ENCODE measurements around the gene ABCG1.

Gene ABCG1

DNA sequence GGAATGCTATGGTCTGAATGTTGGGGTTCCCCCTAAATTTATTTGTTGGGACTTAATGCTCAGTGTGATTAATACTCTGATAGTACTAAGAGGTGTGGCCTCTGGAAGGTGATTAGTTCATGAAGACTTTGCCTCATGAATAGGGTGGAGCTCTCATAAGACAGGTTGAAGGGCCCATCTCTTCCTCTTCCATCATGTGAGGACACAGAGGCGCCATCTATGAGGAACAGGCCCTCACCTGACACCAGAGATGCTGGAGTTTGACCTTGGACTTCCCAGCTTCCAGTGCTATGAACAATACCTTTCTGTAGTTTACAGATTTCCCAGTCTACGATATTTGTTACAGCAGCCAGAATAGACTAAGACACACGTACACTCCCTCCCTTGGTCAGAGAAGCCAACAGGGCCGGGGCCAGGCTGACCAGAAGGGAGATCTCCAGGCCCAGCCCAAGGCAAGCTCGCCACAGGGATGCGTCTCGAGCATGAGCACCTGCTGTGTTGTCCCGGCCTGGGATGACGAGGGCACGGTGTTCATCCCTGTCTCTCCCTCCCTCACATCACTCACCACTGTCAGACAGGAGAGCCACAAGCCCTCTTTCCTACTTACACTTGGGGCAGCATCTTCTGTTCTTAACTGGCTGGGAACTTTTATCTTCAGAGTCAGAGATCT is 4.7 kb upstream of the ABCG1 start:
- no peak for DNase-seq (ENCODE audit: low spot score)
- in situ Hi-C loops (cut with MboI; ENCODE audit: low sequenced_read_pairs, unreplicated experiment) = no loop called here
- TF ChIP-seq, protein P1, sequence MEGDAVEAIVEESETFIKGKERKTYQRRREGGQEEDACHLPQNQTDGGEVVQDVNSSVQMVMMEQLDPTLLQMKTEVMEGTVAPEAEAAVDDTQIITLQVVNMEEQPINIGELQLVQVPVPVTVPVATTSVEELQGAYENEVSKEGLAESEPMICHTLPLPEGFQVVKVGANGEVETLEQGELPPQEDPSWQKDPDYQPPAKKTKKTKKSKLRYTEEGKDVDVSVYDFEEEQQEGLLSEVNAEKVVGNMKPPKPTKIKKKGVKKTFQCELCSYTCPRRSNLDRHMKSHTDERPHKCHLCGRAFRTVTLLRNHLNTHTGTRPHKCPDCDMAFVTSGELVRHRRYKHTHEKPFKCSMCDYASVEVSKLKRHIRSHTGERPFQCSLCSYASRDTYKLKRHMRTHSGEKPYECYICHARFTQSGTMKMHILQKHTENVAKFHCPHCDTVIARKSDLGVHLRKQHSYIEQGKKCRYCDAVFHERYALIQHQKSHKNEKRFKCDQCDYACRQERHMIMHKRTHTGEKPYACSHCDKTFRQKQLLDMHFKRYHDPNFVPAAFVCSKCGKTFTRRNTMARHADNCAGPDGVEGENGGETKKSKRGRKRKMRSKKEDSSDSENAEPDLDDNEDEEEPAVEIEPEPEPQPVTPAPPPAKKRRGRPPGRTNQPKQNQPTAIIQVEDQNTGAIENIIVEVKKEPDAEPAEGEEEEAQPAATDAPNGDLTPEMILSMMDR (IDR thresholded peaks at IDR 0.05; ENCODE audit: borderline replicate concordance, control extremely low read depth, extremely low read depth, insufficient read depth, missing control alignments) = no peak

DNA sequence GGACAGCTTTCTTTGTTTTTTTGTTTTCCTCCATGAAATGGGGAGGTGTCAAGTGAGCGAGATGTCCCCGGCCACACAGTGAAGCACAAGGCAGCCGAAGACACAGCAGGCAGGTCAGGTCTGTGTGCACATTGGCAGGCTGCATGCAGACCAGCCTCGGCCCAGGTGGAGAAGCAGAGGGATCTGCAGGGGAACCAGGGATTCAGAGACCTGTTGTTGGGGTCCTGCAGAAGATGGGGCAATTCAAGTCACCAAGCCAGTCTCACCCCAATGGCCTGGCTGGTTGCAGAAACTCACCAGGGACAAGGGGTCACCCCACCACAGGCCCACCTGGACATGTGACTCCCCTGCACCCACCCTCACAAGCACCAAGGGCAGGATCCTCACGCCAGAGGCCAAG is 4.0 kb upstream of the ABCG1 start:
- TF ChIP-seq, protein P1 (IDR thresholded peaks at IDR 0.05; ENCODE audit: borderline replicate concordance, control extremely low read depth, extremely low read depth, insufficient read depth, missing control alignments) = no peak
- DNase-seq (ENCODE audit: low spot score) = no peak
- in situ Hi-C loops (cut with MboI; ENCODE audit: low sequenced_read_pairs, unreplicated experiment) = no loop called here

DNA sequence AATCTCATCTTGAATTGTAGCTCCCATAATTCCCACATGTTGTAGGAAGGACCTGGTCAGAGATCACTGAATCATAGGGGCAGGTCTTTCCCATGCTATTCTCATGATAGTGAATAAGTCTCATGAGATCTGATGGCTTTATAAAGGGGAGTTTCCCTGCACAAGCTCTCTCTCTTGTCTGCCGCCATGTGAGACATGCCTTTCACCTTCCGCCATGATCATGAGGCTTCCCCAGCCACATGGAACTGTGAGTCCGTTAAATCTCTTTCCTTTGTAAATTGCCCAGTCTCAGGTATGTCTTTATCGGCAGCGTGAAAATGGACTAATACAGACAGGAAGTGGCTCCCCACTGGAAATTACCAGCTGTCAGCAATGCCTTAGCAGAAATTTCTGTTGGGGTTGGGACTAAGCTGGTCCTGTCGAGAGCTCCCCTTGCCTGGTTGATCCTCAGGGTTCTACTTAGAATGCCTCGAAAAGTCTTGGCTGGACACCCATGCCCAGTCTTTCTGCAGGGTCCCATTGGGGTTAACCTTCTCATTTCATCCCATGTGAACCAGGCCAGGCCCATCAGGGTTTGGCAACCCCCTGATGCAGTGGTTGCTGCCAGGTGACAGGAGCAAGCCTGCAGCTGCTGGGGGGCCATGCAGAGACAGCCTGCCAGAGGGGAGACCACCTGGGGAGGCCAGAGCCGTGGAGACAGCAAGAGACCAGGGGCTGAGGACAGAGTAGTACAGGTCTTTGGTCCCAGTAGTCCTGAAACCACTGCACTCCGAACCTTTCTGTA is 2.8 kb upstream of the ABCG1 start:
- TF ChIP-seq, protein P1 (IDR thresholded peaks at IDR 0.05; ENCODE audit: borderline replicate concordance, control extremely low read depth, extremely low read depth, insufficient read depth, missing control alignments) = no peak
- in situ Hi-C loops (cut with MboI; ENCODE audit: low sequenced_read_pairs, unreplicated experiment) = no loop called here
- DNase-seq (ENCODE audit: low spot score) = no peak

DNA sequence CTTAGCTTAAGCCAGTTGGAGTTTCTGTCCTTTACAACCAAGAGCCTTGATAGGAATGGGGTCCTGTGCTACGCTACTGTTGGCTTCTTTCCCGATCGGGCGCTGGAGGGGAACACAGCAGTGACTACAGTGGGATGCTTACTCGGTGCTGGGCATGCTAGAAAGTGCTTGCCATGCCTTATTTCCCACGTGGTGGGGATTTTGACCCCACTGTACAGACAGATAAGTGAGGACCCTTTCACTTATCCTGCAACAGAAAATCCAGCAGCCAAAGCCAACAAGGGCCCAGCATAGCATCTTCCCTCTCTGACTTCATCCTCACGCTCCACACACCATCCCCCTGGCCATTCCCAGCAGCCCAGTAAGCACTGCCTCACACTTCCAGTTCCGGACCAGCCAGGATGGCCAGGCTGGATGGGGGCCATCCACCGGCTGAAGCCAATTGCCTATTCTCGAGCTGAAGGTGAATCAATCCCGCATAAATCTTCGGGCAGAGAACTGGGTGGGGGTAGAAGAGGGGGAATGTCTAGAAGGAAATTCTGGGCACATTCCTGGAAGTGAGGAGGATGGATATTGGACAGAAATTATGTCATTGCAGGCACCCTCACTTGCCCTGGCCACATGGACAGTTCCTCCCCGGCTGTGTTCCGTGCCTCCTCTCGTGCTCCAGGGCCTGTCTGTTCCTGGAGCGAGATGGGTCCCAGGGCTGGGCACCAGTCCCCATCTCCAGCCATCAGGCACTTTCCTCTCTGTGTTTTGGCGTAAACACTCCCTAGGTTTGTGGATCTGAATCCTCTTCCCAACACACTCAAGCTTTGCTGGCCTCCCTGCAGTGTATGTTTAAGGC is 2.0 kb upstream of the ABCG1 start:
- TF ChIP-seq, protein P1 (IDR thresholded peaks at IDR 0.05; ENCODE audit: borderline replicate concordance, control extremely low read depth, extremely low read depth, insufficient read depth, missing control alignments) = no peak
- no peak for DNase-seq (ENCODE audit: low spot score)

DNA sequence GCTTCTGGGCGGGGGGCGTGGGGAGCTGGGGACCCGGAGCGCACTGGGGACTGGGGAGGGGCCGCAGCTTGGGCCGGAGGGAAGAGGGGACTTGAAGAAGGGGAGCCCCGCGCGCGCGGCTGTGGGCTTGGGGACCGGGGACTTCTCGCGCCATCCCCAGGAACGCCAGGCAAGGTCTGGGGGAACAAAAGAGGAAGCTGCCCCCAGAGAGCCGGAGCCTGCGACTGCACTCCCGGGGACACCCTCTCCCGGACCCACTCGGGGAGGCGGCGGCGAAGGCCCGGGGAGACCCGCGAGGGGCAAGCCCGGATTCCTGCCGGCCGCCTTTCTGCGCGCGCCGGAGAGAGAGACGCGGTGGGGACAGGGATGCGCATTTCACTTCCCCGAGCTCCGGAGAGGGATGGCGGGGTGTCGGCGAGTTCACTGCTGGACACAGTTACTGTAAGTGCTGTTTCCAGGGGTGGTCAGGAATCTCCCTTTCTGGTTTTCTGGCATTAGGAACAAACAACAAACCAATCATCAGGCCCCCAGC is 732 bp downstream of the ABCG1 start:
- DNase-seq (ENCODE audit: low spot score) = peak; percentile 60
- in situ Hi-C loops (cut with MboI; ENCODE audit: low sequenced_read_pairs, unreplicated experiment) = no loop called here
- TF ChIP-seq, protein P1 (IDR thresholded peaks at IDR 0.05; ENCODE audit: borderline replicate concordance, control extremely low read depth, extremely low read depth, insufficient read depth, missing control alignments) = no peak

More for the DNA sequence above, 2.0 kb upstream of the ABCG1 start:
- in situ Hi-C loops (cut with MboI; ENCODE audit: low sequenced_read_pairs, unreplicated experiment) = no loop called here

DNA sequence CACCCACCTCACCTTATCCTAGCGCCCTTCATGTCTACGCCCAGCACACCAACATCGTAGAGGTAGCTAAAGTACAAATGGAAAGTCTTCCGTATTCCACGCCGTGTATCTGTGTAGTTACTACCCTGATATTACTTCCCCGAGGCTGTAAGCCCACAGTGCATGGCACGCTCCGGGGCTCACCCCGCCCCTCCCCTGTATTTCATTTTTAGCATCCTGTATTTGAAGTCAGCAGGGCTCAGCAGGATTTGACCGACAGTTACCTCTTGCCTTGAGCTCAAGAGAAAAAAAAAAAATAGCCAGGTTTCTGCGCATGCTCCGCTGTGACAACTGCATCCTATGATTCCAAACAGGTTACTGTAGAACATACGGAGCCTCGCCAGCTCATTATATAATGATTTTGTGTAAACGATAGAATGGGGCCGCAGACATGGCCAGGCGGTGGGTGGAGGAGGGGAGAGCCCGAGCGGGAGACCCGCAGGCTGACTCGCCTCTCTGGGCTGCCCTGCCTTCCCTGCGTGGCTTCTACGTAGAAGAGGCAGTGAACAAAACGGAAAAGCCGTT is 1.3 kb downstream of the ABCG1 start:
- peak; percentile 70 for DNase-seq (ENCODE audit: low spot score)
- TF ChIP-seq, protein P1 (IDR thresholded peaks at IDR 0.05; ENCODE audit: borderline replicate concordance, control extremely low read depth, extremely low read depth, insufficient read depth, missing control alignments) = no peak
- in situ Hi-C loops (cut with MboI; ENCODE audit: low sequenced_read_pairs, unreplicated experiment) = no loop called here

All from GM13976 (cell line).